ENCODE data around the gene VPS33A. TPM values are rescaled to one million over a fixed set of nuclear protein-coding genes. Genes with fewer than 3 reads are reported as not detected.

VPS33A gene
- total and polyA plus RNA-seq, 2 experiments from 2014 or later: 23.1 to 35.2 TPM

GRCh38 chr12:122187466-122187865 is 78.8 kb downstream of the VPS33A start:
- H3K27ac ChIP-seq: no peak overlapping the region
- no peak for DNase-seq (ENCODE audit: low spot score)
- no peaks in the 10 kb centered on the region for H3K27me3 ChIP-seq
- H3K79me2 ChIP-seq: no peaks in the 10 kb centered on the region
- no peak overlapping the region for H3K4me3 ChIP-seq
- H3K4me1 ChIP-seq (ENCODE audit: insufficient read depth): peaks cover 3% of the 10 kb centered on the region
- H3K36me3 ChIP-seq (replicated peaks; ENCODE audit: insufficient read depth, low read depth): no peaks in the 10 kb centered on the region
- H2AFZ ChIP-seq: no peak overlapping the region
- no peaks in the 10 kb centered on the region for H3K9me3 ChIP-seq (ENCODE audit: low read depth)
- H4K20me1 ChIP-seq (ENCODE audit: insufficient read depth, poor library complexity, severe bottlenecking): no peaks in the 10 kb centered on the region
- H3K4me2 ChIP-seq: no peak overlapping the region
- no peaks in the 10 kb centered on the region for H3K9me2 ChIP-seq (replicated peaks; ENCODE audit: insufficient read depth)
- TF ChIP-seq EZH2 (IDR thresholded peaks at IDR 0.05; ENCODE audit: borderline replicate concordance): no peak
- no peak for TF ChIP-seq CTCF (IDR thresholded peaks at IDR 0.05; ENCODE audit: poor library complexity)
- no peak for TF ChIP-seq EZH2phosphoT487 (IDR thresholded peaks at IDR 0.05; ENCODE audit: low read depth, severe bottlenecking, unreplicated experiment)
- WGBS (ENCODE audit: low lambda C conversion rate, missing lambda C conversion rate): 78% methylated on average over 12 of the region's 12 CpGs

GRCh38 chr12:122185494-122186082 is 80.7 kb downstream of the VPS33A start:
- no peaks in the 10 kb centered on the region for H3K9me3 ChIP-seq (ENCODE audit: low read depth)
- no peak overlapping the region for H3K27ac ChIP-seq
- H3K79me2 ChIP-seq: no peaks in the 10 kb centered on the region
- H3K4me2 ChIP-seq: no peak overlapping the region
- no peak overlapping the region for H2AFZ ChIP-seq
- 98% methylated on average over 10 of the region's 10 CpGs for WGBS (ENCODE audit: low lambda C conversion rate, missing lambda C conversion rate)
- no peak overlapping the region for H3K4me3 ChIP-seq
- H4K20me1 ChIP-seq (ENCODE audit: insufficient read depth, poor library complexity, severe bottlenecking): no peaks in the 10 kb centered on the region
- no peak for DNase-seq (ENCODE audit: low spot score)
- no peaks in the 10 kb centered on the region for H3K27me3 ChIP-seq
- H3K4me1 ChIP-seq (ENCODE audit: insufficient read depth): peaks cover 3% of the 10 kb centered on the region
- no peaks in the 10 kb centered on the region for H3K36me3 ChIP-seq (replicated peaks; ENCODE audit: insufficient read depth, low read depth)
- no peaks in the 10 kb centered on the region for H3K9me2 ChIP-seq (replicated peaks; ENCODE audit: insufficient read depth)
- TF ChIP-seq CTCF (IDR thresholded peaks at IDR 0.05; ENCODE audit: poor library complexity) (no peak), EZH2phosphoT487 (IDR thresholded peaks at IDR 0.05; ENCODE audit: low read depth, severe bottlenecking, unreplicated experiment) (no peak), EZH2 (IDR thresholded peaks at IDR 0.05; ENCODE audit: borderline replicate concordance) (no peak)

GRCh38 chr12:122185079-122185478 is 81.2 kb downstream of the VPS33A start:
- Histone ChIP-seq H3K27ac (no peak overlapping the region), H3K9me2 (replicated peaks; ENCODE audit: insufficient read depth) (no peaks in the 10 kb centered on the region), H3K79me2 (no peaks in the 10 kb centered on the region), H3K4me2 (no peak overlapping the region), H3K4me3 (no peak overlapping the region), H3K27me3 (no peaks in the 10 kb centered on the region), H3K36me3 (replicated peaks; ENCODE audit: insufficient read depth, low read depth) (no peaks in the 10 kb centered on the region), H2AFZ (no peak overlapping the region), H3K4me1 (ENCODE audit: insufficient read depth) (peaks cover 3% of the 10 kb centered on the region), H3K9me3 (ENCODE audit: low read depth) (no peaks in the 10 kb centered on the region), H4K20me1 (ENCODE audit: insufficient read depth, poor library complexity, severe bottlenecking) (no peaks in the 10 kb centered on the region)
- 96% methylated on average over 6 of the region's 7 CpGs for WGBS (ENCODE audit: low lambda C conversion rate, missing lambda C conversion rate)
- DNase-seq (ENCODE audit: low spot score): no peak
- no peak for TF ChIP-seq EZH2phosphoT487 (IDR thresholded peaks at IDR 0.05; ENCODE audit: low read depth, severe bottlenecking, unreplicated experiment)
- TF ChIP-seq CTCF (IDR thresholded peaks at IDR 0.05; ENCODE audit: poor library complexity): no peak
- no peak for TF ChIP-seq EZH2 (IDR thresholded peaks at IDR 0.05; ENCODE audit: borderline replicate concordance)

All from hepatocyte (in vitro differentiated cells).